Measurements from ENCODE around the gene HDAC9.

DNA sequence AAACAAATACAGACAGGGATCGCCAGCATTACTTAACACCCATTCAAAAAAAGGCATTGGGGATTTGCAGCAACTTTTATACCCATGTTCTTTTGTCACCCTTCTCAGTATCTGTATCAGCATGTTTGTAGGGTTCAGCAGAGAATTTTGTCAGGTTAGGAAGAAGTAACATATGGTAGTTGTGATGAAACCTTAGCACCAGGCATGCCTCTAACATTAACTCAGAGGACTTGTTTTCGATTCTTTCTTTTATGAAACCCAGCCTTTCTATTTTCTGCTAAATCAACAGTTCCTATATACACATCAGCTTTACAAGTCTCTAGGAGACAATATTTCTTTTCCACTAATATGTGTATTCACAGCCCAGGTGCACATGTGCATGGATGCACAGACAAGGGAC, 22.4 kb upstream of the HDAC9 start:
- TF ChIP-seq, protein P1, sequence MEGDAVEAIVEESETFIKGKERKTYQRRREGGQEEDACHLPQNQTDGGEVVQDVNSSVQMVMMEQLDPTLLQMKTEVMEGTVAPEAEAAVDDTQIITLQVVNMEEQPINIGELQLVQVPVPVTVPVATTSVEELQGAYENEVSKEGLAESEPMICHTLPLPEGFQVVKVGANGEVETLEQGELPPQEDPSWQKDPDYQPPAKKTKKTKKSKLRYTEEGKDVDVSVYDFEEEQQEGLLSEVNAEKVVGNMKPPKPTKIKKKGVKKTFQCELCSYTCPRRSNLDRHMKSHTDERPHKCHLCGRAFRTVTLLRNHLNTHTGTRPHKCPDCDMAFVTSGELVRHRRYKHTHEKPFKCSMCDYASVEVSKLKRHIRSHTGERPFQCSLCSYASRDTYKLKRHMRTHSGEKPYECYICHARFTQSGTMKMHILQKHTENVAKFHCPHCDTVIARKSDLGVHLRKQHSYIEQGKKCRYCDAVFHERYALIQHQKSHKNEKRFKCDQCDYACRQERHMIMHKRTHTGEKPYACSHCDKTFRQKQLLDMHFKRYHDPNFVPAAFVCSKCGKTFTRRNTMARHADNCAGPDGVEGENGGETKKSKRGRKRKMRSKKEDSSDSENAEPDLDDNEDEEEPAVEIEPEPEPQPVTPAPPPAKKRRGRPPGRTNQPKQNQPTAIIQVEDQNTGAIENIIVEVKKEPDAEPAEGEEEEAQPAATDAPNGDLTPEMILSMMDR (conservative IDR thresholded peaks at IDR 0.05) = no peak
- TF ChIP-seq EZH2 (IDR thresholded peaks at IDR 0.05; ENCODE audit: low read depth) = no peak

Measured in PC-9 (cell line).